ENCODE results near the gene CDKN1A. TPM values are rescaled to one million over a fixed set of nuclear protein-coding genes. Genes with fewer than 3 reads are reported as not detected.
"Not testable (repeated sequence)": the region's sequence is repeated elsewhere in the genome, so short reads cannot be mapped to it uniquely, and the experiment has no call there.

CDKN1A gene
- total RNA-seq, 1 donor from 2014 or later, result 45.3 TPM

DNA sequence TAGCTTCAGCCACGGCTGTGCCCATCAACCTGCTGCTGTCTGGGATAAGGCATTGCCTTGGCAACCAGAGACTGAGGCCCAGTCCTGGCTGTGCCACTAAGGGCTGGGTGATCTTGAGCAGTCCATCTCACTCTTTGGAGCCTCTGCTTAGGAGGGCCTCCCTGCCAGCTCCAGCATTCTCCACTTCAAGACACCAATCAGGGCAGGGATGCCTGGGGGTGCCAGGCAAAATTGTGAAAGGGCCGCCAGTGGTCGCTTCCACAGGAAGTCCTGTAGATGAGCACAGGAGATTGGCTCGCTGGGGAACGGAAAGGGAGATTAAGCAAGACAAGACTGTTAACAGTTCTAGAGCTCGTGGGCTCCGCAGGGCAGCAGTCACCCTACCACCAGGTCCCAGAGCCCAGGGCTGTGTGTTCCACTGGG is 19.0 kb downstream of the CDKN1A start, which contains the start of gene RAB44:
TSS of gene RAB44 (plus strand) at position 346 of the 423 bp plus-strand sequence. CDS start 6,410 bp downstream, outside the sequence.
- peaks cover 7% of the 10 kb centered on the region for H3K27me3 Mint-ChIP-seq (ENCODE audit: low read depth)
- H3K4me1 Mint-ChIP-seq (ENCODE audit: low read depth), result peaks cover 33% of the 10 kb centered on the region
- no peak within 1 kb of the TSS for H3K4me3 Mint-ChIP-seq (ENCODE audit: low read depth)
- no peaks in the 10 kb centered on the region for H3K36me3 Mint-ChIP-seq (ENCODE audit: low read depth)
- H3K27ac Mint-ChIP-seq, result no peak within 1 kb of the TSS
- intact Hi-C loops (cut with micrococcal nuclease), result loop anchor here (5.0 kb wide), 1 partner anchor 215 kb away; no protein-coding TSS in a partner anchor
- peaks cover 4% of the 10 kb centered on the region for H3K9me3 Mint-ChIP-seq
- no peak for DNase-seq (ENCODE audit: low spot score)

DNA sequence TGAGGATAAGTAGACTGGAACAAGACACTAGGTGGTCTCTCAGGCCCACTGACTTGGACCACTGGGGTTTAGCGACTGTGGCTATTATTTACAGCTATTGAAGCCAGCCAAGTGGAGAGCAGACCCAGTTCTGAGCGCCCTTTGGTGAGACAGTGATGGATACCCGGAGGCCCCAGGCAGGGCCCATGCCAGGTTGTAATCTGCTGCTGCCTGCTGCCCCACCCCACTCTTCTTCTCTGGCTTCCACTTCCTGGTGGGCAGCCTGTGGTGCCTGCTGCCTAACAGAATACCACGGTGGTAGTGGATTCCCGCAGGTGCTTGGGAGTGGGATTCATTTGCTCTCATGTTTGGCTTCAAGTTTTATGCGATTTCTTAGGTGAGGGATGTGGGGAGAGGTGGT is 19.7 kb downstream of the CDKN1A start:
- Mint-ChIP-seq H3K27ac (no peak overlapping the region), H3K36me3 (ENCODE audit: low read depth) (no peaks in the 10 kb centered on the region), H3K4me3 (ENCODE audit: low read depth) (no peak overlapping the region), H3K9me3 (peaks cover 4% of the 10 kb centered on the region), H3K27me3 (ENCODE audit: low read depth) (peaks cover 11% of the 10 kb centered on the region), H3K4me1 (ENCODE audit: low read depth) (peaks cover 28% of the 10 kb centered on the region)
- DNase-seq (ENCODE audit: low spot score), result no peak
- intact Hi-C loops (cut with micrococcal nuclease), result loop anchor here (5.0 kb wide), 1 partner anchor 214 kb away; no protein-coding TSS in a partner anchor

DNA sequence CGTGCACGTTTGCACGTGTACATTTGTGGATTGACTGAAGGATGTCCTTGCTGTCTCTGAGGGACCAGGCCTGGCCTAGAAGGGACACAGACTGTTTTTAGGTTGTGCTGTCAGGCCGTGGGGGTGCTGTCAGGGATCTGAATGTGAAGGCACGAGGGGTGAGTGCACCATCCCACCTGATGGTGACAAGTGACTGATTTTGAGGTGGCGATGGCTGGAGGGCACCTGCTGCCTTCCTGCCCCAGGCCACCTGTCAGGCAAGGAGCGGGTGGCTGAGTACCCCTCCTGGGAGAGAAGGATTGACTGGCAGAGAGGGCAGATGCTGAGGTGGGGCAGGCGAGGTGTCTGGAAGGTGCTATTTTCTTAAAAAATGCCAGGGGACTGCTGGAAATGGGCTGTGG is 20.4 kb downstream of the CDKN1A start:
- H3K4me1 Mint-ChIP-seq (ENCODE audit: low read depth), result peaks cover 24% of the 10 kb centered on the region

DNA sequence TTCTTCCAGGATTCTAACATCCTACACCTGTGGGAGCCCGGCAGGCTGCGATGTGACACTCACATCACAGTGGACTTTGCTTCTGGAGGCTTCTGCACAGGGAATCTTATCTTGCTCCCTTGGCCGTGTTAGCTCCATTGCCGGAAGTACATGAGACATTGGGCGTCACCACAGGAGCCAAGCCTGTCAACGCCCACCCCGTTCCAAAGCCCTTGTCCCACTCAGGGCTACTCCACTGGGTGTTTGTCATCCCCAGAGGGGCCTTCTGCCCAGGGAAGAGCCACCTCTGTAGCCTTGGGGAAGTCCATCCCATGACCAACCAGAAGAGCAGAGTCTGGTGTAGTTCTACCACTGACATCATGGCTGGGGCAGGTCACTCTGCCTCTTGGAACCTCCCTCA is 20.8 kb downstream of the CDKN1A start:
- intact Hi-C loops (cut with micrococcal nuclease), result loop anchor here (5.0 kb wide), 1 partner anchor 213 kb away; no protein-coding TSS in a partner anchor
- Mint-ChIP-seq H3K27ac (no peak overlapping the region), H3K9me3 (peaks cover 4% of the 10 kb centered on the region), H3K4me3 (ENCODE audit: low read depth) (no peak overlapping the region), H3K36me3 (ENCODE audit: low read depth) (no peaks in the 10 kb centered on the region), H3K27me3 (ENCODE audit: low read depth) (peaks cover 18% of the 10 kb centered on the region), H3K4me1 (ENCODE audit: low read depth) (peaks cover 24% of the 10 kb centered on the region)
- no peak for DNase-seq (ENCODE audit: low spot score)

More for the DNA sequence above, 20.4 kb downstream of the CDKN1A start:
- intact Hi-C loops (cut with micrococcal nuclease), result loop anchor here (5.0 kb wide), 1 partner anchor 213 kb away; no protein-coding TSS in a partner anchor
- no peak for DNase-seq (ENCODE audit: low spot score)
- no peaks in the 10 kb centered on the region for H3K36me3 Mint-ChIP-seq (ENCODE audit: low read depth)
- H3K27ac Mint-ChIP-seq, result no peak overlapping the region
- peaks cover 4% of the 10 kb centered on the region for H3K9me3 Mint-ChIP-seq
- H3K4me3 Mint-ChIP-seq (ENCODE audit: low read depth), result no peak overlapping the region
- peaks cover 18% of the 10 kb centered on the region for H3K27me3 Mint-ChIP-seq (ENCODE audit: low read depth)

DNA sequence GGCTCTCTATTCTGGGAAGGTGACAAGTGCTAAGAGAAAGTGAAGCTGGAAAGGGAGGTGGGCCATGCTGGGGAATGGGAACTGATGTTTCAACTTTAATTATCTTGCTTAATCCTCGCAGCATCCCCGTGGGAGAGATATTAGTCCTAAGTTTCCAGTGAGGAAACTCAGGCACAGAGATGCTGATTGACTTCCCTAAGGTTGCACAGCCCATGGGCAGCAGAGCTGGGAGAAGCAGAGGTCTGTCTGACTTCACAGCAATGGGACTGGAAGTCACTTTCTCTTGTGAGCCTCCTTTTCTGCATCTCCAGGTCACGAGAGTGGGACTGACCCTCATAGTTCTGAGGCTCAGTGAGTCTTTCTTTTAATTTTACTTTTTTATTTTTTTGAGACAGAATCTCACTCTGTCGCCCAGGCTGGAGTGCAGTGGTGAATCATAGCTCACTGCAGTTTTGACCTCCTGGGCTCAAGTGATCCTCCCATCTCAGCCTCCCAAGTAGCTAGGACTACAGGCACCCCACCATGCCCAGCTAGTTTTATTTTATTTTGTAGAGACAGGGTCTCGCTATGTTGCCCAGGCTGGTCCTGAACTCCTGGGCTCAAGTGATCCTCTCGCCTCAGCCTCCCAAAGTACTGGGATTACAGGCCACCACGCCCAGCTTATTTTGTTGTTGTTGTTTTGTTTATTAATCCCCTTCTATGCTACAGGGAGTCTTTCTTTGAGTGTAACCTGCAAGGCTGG is 21.7 kb downstream of the CDKN1A start:
- no peaks in the 10 kb centered on the region for H3K36me3 Mint-ChIP-seq (ENCODE audit: low read depth)
- peaks cover 18% of the 10 kb centered on the region for H3K4me1 Mint-ChIP-seq (ENCODE audit: low read depth)

DNA sequence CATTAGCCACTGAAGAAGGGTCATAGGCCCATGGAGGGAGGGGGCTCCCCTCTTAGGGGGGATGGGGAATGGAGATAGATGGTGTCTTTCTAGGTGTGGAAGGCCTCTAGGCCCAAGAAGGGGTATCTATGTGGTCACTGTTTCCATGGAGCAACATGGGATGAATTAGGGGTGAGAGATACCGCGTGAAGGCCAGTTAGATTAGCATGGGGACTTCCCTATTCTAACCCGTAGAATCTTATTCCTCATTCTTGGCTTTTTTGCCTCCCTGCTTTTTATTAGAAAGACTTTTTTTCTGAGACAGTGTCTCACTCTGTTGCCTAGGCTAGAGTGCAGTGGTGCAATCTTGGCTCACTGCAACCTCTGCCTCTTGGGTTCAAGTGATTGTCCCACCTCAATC is 22.3 kb downstream of the CDKN1A start:
- Mint-ChIP-seq H3K27ac (no peak overlapping the region), H3K36me3 (ENCODE audit: low read depth) (no peaks in the 10 kb centered on the region), H3K27me3 (ENCODE audit: low read depth) (peaks cover 18% of the 10 kb centered on the region), H3K9me3 (no peaks in the 10 kb centered on the region), H3K4me3 (ENCODE audit: low read depth) (no peak overlapping the region), H3K4me1 (ENCODE audit: low read depth) (peaks cover 15% of the 10 kb centered on the region)
- intact Hi-C loops (cut with micrococcal nuclease), result no loop called here
- no peak for DNase-seq (ENCODE audit: low spot score)

More for the DNA sequence above, 21.7 kb downstream of the CDKN1A start:
- DNase-seq (ENCODE audit: low spot score), result no peak
- intact Hi-C loops (cut with micrococcal nuclease), result no loop called here
- no peak overlapping the region for H3K27ac Mint-ChIP-seq
- no peak overlapping the region for H3K4me3 Mint-ChIP-seq (ENCODE audit: low read depth)
- peaks cover 18% of the 10 kb centered on the region for H3K27me3 Mint-ChIP-seq (ENCODE audit: low read depth)
- peaks cover 2% of the 10 kb centered on the region for H3K9me3 Mint-ChIP-seq

DNA sequence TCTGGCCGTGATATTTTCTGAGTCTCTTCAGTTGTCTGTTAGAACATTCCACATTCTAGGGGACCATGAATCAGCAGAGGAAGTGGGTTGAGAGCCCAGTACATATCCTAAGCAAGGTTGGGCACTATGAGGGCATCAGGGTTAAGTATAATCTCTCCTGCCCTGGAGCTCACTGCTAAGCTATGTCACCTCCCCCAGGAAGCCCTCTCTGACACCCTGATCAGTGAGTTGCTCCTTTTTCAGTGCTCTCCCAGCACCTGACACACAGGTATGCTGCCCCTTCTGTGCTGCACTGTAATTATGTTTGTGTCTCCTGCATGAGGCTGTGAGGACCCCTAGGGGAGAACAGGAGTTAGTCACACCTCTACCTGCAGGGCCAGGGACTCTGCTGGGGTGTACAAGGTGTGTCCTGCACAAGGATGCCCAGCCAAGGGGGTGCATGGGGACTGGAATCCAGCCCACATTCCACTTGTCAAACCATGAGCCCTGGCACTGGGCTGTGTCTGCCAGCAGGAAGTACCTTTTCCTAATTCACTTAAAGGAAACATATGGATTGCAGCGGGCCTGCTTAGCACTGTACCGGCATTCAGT is 23.0 kb downstream of the CDKN1A start:
- Mint-ChIP-seq H3K4me1 (ENCODE audit: low read depth) (peaks cover 12% of the 10 kb centered on the region), H3K27ac (no peak overlapping the region), H3K36me3 (ENCODE audit: low read depth) (no peaks in the 10 kb centered on the region), H3K9me3 (no peaks in the 10 kb centered on the region), H3K4me3 (ENCODE audit: low read depth) (no peak overlapping the region), H3K27me3 (ENCODE audit: low read depth) (peaks cover 18% of the 10 kb centered on the region)
- no peak for DNase-seq (ENCODE audit: low spot score)
- intact Hi-C loops (cut with micrococcal nuclease), result no loop called here

DNA sequence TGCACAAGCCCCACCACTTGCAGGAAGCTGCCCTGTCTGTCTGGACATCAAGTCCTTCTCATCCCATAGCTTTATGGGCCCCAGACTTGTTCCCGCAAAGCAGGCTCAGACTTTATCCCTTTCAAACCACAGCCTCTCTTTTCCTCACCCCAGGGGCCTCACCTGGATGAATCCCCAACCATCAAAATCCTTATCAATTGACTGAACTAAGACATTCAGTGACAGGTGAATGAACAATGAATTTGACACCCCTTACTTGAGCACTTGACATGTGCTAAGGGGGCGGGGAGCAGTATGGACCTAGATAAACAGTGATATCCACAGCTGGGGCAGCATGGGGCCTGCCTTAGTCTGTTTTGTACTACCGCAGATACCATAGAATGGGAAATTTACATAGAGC is 24.1 kb downstream of the CDKN1A start:
- no peaks in the 10 kb centered on the region for H3K9me3 Mint-ChIP-seq
- no peaks in the 10 kb centered on the region for H3K36me3 Mint-ChIP-seq (ENCODE audit: low read depth)
- H3K4me3 Mint-ChIP-seq (ENCODE audit: low read depth), result no peak overlapping the region
- peaks cover 6% of the 10 kb centered on the region for H3K4me1 Mint-ChIP-seq (ENCODE audit: low read depth)
- no peak overlapping the region for H3K27ac Mint-ChIP-seq
- peaks cover 18% of the 10 kb centered on the region for H3K27me3 Mint-ChIP-seq (ENCODE audit: low read depth)
- DNase-seq (ENCODE audit: low spot score), result no peak
- intact Hi-C loops (cut with micrococcal nuclease), result no loop called here

DNA sequence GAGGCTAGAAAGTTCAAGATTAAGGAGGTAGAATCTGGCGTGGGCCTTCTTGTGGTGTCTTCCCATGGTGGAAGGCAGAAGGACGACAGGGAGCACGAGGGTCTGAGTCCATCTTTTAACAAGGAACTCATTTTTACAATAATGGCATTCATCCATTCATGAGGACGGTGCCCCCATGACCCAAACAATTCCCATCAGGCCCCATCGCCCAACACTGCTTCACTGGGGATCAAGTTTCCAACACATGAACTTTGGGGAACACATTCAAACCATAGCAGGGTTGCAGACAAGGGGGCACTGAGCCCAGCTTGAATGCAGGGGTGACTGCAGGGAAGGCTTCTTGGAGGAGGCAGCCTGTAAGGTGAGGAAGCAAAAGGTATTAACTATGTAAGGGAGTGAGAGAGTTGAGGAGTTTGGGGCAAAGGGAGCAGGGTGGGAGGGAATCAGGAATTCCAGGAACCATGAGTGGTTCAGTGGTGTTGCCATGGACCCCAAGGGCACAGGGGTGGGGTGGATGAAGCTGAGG is 24.6 kb downstream of the CDKN1A start:
- Mint-ChIP-seq H3K9me3 (no peaks in the 10 kb centered on the region), H3K4me1 (ENCODE audit: low read depth) (peaks cover 6% of the 10 kb centered on the region), H3K27ac (no peak overlapping the region), H3K27me3 (ENCODE audit: low read depth) (peaks cover 18% of the 10 kb centered on the region), H3K36me3 (ENCODE audit: low read depth) (no peaks in the 10 kb centered on the region), H3K4me3 (ENCODE audit: low read depth) (no peak overlapping the region)
- DNase-seq (ENCODE audit: low spot score), result no peak
- intact Hi-C loops (cut with micrococcal nuclease), result no loop called here

DNA sequence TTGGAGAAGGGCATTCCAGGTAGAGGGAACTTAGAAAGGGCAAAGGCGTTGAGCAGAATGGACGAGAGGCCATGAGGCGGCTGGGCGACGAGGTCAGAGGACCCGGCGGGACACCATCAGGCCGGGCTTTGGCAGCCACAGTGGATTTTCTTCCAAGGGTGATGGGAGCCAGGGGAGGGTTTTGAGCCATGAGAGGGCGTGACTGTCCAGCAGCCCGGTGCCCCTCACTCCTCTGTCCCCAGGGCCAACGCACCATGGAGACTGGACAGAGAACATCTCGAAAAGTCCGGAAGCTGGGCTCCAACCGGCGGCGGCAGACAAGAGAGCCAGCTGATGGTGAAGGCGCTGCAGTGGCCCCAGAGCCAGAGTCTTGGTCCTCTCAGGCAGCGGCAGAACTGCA is 25.5 kb downstream of the CDKN1A start:
- no peak overlapping the region for H3K4me3 Mint-ChIP-seq (ENCODE audit: low read depth)
- DNase-seq (ENCODE audit: low spot score), result no peak
- H3K9me3 Mint-ChIP-seq, result no peaks in the 10 kb centered on the region
- no peaks in the 10 kb centered on the region for H3K36me3 Mint-ChIP-seq (ENCODE audit: low read depth)
- intact Hi-C loops (cut with micrococcal nuclease), result no loop called here
- no peak overlapping the region for H3K27ac Mint-ChIP-seq
- H3K27me3 Mint-ChIP-seq (ENCODE audit: low read depth), result peaks cover 13% of the 10 kb centered on the region
- peaks cover 6% of the 10 kb centered on the region for H3K4me1 Mint-ChIP-seq (ENCODE audit: low read depth)

DNA sequence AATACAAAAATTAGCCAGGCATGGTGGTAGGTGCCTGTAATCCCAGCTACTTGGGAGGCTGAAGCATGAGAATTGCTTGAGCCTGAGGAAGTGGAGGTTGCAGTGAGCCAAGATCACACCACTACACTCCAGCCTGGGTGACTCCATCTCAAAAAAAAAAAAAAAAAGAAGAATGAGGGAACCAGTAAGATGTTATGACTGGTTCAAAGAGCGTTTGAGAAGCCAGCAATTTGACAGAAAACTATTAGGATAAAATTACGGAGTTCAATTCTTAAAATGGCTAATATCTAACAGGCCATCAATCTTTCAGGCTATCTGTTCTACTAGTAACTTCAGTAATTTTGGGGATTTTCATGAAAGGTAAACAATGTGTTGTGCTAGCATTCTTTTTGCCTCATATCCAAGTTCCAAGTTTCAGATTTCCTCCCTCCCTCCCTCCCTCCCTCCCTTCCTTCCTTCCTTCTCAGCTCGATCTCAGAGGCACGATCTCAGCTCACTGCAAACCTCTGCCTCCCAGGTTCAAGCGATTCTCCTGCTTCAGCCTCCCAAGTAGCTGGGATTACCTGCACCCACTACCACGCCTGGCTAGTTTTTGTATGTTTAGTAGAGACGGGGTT is 26.6 kb downstream of the CDKN1A start:
- H3K9me3 Mint-ChIP-seq; DNase-seq (ENCODE audit: low spot score); H3K36me3 Mint-ChIP-seq (ENCODE audit: low read depth); H3K4me1 Mint-ChIP-seq (ENCODE audit: low read depth); H3K27ac Mint-ChIP-seq; intact Hi-C loops (cut with micrococcal nuclease); H3K4me3 Mint-ChIP-seq (ENCODE audit: low read depth): not testable (repeated sequence)
- peaks cover 15% of the 10 kb centered on the region for H3K27me3 Mint-ChIP-seq (ENCODE audit: low read depth)

DNA sequence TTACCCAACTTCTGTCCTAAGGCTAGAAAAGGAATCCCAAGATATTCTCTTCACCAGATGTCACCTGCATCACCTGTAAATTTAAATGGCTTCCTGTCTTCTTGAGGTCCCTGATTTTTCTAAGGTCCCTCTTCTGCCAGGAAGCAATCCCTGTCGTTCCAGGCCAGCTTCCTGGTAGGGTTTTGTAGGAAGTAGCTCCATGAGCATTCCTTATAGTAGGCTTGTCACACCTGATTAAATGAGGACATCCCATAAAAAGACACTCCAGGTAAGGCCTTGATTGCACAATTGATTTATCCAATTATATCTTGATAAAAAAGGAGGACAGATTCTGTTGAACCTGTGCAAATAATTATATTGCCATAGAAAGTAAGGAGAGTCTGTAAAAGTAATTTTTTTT is 27.8 kb downstream of the CDKN1A start:
- no peak overlapping the region for H3K4me3 Mint-ChIP-seq (ENCODE audit: low read depth)
- DNase-seq (ENCODE audit: low spot score), result no peak
- peaks cover 2% of the 10 kb centered on the region for H3K4me1 Mint-ChIP-seq (ENCODE audit: low read depth)
- intact Hi-C loops (cut with micrococcal nuclease), result no loop called here
- no peaks in the 10 kb centered on the region for H3K36me3 Mint-ChIP-seq (ENCODE audit: low read depth)
- H3K9me3 Mint-ChIP-seq, result no peaks in the 10 kb centered on the region
- H3K27ac Mint-ChIP-seq, result no peak overlapping the region
- H3K27me3 Mint-ChIP-seq (ENCODE audit: low read depth), result peaks cover 16% of the 10 kb centered on the region

DNA sequence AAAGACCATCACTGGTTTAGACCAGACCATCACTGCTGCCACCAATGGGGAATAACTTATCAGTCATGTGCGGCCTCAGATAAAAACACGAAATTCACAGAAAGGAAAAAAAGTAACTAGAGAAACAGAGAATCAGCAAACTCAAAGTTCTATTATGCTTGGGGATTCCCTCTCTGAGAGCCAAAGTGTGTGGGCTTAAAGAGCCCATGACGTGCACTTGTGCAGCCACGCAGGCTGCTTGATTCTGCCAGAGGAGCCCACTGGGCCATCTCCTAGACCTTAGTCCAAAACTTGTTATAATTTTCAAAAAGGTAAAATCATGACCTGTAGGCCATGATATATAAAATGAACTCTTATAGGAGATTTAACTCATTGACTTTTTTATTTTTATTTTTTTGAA is 34.3 kb downstream of the CDKN1A start:
- intact Hi-C loops (cut with micrococcal nuclease), result no loop called here
- Mint-ChIP-seq H3K27ac (no peak overlapping the region), H3K4me1 (ENCODE audit: low read depth) (no peaks in the 10 kb centered on the region), H3K9me3 (no peaks in the 10 kb centered on the region), H3K27me3 (ENCODE audit: low read depth) (peaks cover 3% of the 10 kb centered on the region), H3K4me3 (ENCODE audit: low read depth) (no peak overlapping the region), H3K36me3 (ENCODE audit: low read depth) (no peaks in the 10 kb centered on the region)
- no peak for DNase-seq (ENCODE audit: low spot score)
